HG03571 (cell line): ENCODE measurements around the gene UQCRC1.

Experiments
- ATAC-seq: cut with Tn5 transposase; IDR thresholded peaks from one replicate; pipeline ENCODE4 v1.9.1; 2021; ENCODE audit not compliant: unreplicated experiment

The UQCRC1 gene

GRCh38 chr3:48609088-48610005 is at the start of gene UQCRC1:
UQCRC1 (minus strand) TSS chr3:48609646; CDS start chr3:48609620, 26 bp downstream.
- peak; percentile 94 for ATAC-seq

DNA sequence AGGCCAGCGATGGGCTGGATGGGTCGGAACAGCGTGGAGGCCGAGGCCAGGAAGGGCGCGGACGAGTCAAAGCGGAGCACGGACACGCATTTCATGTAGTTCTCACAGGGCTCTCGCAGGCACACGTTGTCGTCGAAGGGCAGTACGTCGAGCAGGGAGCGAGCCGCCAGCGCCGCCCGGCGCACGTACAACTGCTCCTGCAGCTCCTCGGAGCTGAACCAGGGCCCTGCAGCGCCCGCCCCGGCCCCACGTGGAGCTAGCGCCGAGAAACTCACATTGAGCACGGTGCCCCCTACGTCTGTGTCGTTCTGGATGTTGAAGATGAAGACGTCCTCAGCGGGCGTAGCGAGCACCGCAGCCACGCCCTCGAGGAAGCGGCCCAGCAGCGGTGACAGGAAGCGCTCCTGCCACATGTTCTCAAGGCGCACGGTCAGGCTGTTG is 47.4 kb upstream of the UQCRC1 start:
- ATAC-seq, result no peak

GRCh38 chr3:48656061-48656840 is 46.8 kb upstream of the UQCRC1 start:
- peak; percentile 49 for ATAC-seq

GRCh38 chr3:48655606-48656005 is 46.2 kb upstream of the UQCRC1 start:
- ATAC-seq, result no peak

- no peak for ATAC-seq
Observed at GRCh38 chr3:48655063-48655462, 45.6 kb upstream of the UQCRC1 start.

- ATAC-seq, result no peak
Observed at GRCh38 chr3:48652923-48653715, 43.7 kb upstream of the UQCRC1 start.

DNA sequence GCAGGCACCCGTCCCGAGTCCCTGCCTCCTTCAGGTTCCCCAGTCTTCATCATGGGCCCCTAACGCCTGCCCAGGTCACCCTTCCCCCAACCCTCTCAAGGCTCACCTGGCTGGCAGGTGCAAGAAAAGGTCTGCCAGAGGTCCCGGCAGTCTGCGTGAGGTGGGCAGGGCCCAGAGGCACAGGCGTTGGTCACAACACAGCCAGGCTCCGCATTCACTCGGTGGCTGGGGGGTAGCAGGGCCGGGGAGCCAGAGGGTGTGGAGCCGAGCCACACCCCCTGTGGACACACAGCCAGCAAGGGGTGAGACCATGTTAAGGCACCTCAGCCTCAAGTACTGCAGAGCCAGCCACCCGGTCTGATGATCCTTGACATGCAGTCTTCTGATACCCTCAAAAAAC is 42.3 kb upstream of the UQCRC1 start:
- ATAC-seq, result no peak

DNA sequence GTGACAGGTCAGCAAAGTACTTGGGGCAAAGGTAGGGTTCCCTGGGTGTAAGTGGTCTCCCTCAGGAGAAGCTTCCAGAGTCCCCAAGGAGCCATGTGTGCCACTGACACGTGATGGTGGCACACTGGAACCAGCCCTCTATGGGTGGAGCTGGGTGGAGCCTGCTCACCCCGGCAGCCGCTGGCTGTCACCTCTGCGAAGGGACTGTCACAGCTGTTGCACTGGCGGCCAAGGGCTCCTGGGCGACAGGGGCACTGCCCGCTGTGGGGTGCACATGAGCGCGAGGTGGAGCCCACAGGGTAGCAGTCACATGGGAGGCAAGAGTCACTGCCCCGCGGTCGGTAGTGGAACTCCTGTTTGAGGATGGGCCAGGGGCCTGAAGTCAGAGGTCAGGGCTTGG is 41.3 kb upstream of the UQCRC1 start:
- ATAC-seq, result no peak

- ATAC-seq, result no peak
Observed at GRCh38 chr3:48648188-48648850, 38.9 kb upstream of the UQCRC1 start.

GRCh38 chr3:48647714-48648113 is 38.3 kb upstream of the UQCRC1 start:
- no peak for ATAC-seq

GRCh38 chr3:48644898-48645760 is 35.7 kb upstream of the UQCRC1 start:
- ATAC-seq, result no peak

DNA sequence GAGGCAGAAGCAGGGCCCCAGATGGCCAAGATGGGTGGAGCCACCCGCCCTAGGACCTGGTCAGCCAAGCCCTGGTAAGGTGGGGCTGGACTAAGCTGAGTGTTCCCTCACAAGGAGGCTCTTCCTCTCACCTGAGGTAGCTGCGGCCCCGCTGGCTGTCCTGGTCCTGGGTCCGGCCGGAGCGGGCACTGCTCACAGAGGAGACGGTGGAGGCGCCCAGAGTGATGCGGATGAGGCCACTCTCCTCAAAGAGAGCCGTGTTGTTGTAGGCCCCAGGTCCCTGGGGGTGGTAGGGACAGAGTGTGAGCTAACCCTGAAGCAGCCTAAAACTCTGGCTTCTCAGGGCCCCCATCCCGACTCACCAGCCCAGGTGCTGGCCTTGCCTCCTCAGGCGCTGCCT is 33.2 kb upstream of the UQCRC1 start:
- no peak for ATAC-seq

DNA sequence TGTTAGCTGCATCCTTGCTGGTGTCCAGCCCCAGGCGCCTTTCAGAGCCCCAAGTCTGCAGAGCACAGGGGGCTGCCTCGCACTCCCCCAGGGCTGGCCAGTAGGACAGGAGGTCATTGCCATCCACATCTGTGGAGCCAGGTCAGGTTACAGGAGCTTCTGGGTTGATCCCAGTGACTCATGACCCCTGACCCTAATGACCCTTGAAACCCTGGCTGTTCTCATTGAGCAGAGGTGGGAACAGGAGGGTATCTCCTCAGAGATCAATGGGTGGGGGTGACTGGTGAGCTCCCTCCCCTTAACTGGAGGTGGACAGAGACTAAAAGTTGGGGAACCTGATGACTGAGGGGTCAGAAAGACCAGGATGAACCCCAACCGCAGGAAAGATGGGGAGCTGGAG is 31.9 kb upstream of the UQCRC1 start:
- no peak for ATAC-seq

GRCh38 chr3:48639944-48640606 is 30.6 kb upstream of the UQCRC1 start:
- ATAC-seq, result no peak

GRCh38 chr3:48637305-48637704 is 27.9 kb upstream of the UQCRC1 start:
- no peak for ATAC-seq

DNA sequence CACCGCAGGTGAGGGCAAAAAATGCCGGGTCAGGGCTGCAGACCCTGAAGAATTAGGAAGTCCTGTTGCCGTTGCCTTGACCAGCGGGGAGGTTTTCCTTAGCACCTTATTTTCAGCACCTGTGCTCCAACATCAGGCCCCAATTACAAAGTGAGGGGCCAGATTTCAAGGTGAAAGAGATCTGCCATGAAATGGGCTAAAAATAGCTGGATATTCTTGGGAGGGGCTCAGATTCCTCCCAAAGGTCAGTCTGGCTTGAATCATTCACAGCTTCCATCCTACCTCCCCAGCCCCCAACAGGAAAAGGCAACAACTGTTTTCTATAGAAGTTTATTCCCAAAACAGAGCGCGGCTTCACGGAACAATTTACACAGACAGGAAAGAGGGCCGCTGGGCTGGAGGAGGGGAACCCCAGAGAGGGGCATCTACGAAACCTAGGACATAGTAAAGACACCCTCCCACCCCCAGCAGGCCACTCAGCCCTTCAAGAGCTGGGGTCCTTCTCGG is 26.8 kb upstream of the UQCRC1 start:
- no peak for ATAC-seq

DNA sequence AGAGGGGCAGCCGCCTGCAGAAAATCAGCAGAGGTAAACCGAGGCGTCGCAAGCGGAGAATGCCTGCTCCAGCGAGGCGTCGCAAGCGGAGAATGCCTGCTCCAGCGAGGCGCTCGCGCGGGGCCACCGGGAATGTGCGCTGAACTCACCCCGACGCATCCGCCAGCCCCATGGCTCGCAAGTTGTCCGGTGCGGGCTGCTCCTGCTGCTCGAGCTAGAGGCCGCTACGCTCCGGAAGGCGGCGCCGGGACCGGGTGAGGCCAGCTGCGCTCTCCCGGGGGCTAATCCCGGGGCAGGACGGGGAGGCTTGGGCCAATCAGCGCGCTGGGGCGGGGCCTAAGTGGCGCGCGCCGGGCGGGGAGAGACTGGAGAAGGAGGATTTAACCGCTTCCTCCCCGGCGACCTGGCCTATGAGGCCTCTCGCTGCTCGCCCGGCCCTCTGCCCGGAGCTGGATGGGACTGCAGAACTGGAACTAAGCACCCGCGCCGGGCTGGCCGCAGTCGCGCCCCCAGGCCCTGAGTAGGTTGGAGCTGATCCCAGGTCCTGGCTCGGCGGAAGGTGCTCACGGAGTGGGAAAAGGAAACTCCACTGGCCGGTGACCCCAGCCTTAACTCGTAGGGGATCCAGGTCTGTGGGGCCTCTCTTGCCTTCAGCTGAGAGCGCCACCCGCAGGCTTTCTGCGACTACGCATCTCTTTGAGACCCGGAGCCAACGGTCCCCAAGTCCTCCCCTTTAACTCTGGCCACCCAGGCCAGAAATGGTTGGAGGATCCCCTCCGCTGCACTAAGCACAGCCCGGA is 26.0 kb upstream of the UQCRC1 start, which contains the start of gene SLC26A6:
Gene SLC26A6 (minus strand): TSS at position 240 of the 800 bp plus-strand sequence. CDS start 68 bp downstream, at position 172.
- ATAC-seq, result peak; percentile 83

DNA sequence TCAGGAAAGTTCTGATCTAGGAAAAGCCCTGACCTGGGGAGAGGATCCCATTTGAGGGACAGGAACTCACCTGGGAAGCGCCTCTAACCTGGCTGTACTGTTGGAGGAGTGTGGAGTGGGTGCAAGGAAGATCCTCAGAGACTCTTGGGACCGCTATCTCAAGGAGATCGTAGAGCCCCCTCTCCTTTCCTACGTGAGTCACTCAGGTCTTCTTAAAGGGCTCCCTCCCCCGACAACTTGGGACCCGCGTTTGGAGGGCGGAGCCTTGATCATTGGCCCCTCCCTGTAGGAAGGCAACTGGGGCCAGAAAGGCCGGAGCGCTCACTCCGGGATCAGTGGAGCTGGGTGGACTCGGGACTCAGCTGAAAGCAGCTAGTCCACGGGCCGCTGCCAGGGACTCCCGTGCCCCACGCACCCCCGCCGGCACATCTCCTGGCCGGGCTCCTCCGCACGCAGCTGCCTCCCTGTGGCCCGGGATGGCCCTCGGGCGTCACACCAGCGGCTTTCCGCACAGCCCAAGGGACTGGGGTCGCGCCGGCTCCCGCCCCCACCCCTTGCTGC is 25.3 kb upstream of the UQCRC1 start:
- ATAC-seq, result no peak
